Activated naive CD4-positive, alpha-beta T cell treated with anti-CD3 and anti-CD28 coated beads, Interleukin-2, amount 50 U/mL, for 72 hours (primary cell): Measurements from ENCODE around the gene MORF4L1. TPM values are rescaled to one million over a fixed set of nuclear protein-coding genes. Genes with fewer than 3 reads are reported as not detected.
"Not testable (repeated sequence)": the region's sequence is repeated elsewhere in the genome, so short reads cannot be mapped to it uniquely, and the experiment has no call there.

Source experiments
- ATAC-seq, 2 donors: fragments of 150-1000 bp; cut with Tn5 transposase; 2 replicates each; pipeline ENCODE4 v1.10.0; 2021; ENCODE audit warnings: mild to moderate bottlenecking in 2 of 2, moderate library complexity in 2 of 2
- DNase-seq, 2 donors: peaks; one replicate each; pipeline ENCODE4 v3.0.0; 2021 to 2022; ENCODE audit warnings: low spot score in 2 of 2
- H3K27ac Mint-ChIP-seq, 2 donors: one replicate each; pipeline ENCODE4 v1.8.0; 2022; ENCODE audit warnings: mild to moderate bottlenecking in 2 of 2, mixed read lengths in 2 of 2
- H3K36me3 Mint-ChIP-seq, 2 donors: one replicate each; pipeline ENCODE4 v1.8.0; 2022; ENCODE audit warnings: mixed read lengths in 2 of 2
- H3K9me3 Mint-ChIP-seq, 2 donors: one replicate each; pipeline ENCODE4 v1.8.0; 2022; ENCODE audit warnings: mixed read lengths in 2 of 2
- total RNA-seq, 2 donors: library from RNA; stranded (reverse); gene quantifications; one replicate each; pipeline ENCODE4 v1.2.3, GENCODE V29; 2022

The MORF4L1 gene
- total RNA-seq, 2 donors from 2014 or later, result 239 to 287 TPM

GRCh38 chr15:78850352-78850751 lies 22.3 kb upstream of the MORF4L1 start:
- no peaks in the 10 kb centered on the region for H3K9me3 Mint-ChIP-seq
- H3K36me3 Mint-ChIP-seq, result no peaks in the 10 kb centered on the region
- DNase-seq, result no peak
- ATAC-seq, result no peak
- no peak overlapping the region for H3K27ac Mint-ChIP-seq

- no peaks in the 10 kb centered on the region for H3K9me3 Mint-ChIP-seq
- ATAC-seq, result no peak
These were observed 21.5 kb upstream of the MORF4L1 start for GRCh38 chr15:78850941-78851755.

GRCh38 chr15:78853500-78853899 lies 19.2 kb upstream of the MORF4L1 start:
- DNase-seq (no peak), ATAC-seq (no peak)
- peak overlapping the region in 1 of 2 donors; percentile 84 for H3K27ac Mint-ChIP-seq
- H3K9me3 Mint-ChIP-seq, result no peaks in the 10 kb centered on the region
- H3K36me3 Mint-ChIP-seq, result no peaks in the 10 kb centered on the region

More at GRCh38 chr15:78850941-78851755, 21.5 kb upstream of the MORF4L1 start:
- Mint-ChIP-seq H3K36me3 (no peaks in the 10 kb centered on the region), H3K27ac (no peak overlapping the region)
- no peak for DNase-seq

DNA sequence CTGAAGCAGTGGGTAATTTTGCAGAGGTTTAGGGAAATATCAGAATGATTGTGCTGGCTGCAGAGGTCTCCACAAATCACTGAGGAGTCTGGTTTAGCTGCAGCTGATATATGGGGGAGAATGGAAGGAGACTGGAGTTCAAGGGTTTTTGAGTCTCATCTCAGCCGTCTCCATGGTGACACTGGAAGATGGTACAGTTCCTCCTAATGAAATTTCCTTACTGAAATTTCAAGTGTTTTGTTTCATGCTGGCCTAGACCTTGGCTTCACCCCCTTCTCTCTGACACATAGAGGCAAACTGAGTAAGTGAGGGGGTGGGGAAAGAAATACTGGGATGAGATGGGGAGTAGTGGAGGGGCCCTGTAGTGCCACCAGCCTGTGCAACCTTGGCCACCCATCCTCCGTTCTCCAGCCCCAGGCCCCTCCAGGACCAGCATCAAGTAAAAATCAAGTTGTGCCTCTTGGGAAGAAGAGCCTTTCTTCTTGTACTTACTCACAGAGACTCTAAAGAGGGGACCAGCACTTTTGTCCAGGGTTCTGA lies 17.8 kb upstream of the MORF4L1 start:
- no peak for DNase-seq
- Mint-ChIP-seq H3K36me3 (no peaks in the 10 kb centered on the region), H3K9me3 (no peaks in the 10 kb centered on the region), H3K27ac (no peak overlapping the region)
- no peak for ATAC-seq

GRCh38 chr15:78855746-78856145 lies 16.9 kb upstream of the MORF4L1 start:
- ATAC-seq (no peak), DNase-seq (no peak)
- H3K9me3 Mint-ChIP-seq, result no peaks in the 10 kb centered on the region
- H3K27ac Mint-ChIP-seq, result no peak overlapping the region
- H3K36me3 Mint-ChIP-seq, result no peaks in the 10 kb centered on the region

DNA sequence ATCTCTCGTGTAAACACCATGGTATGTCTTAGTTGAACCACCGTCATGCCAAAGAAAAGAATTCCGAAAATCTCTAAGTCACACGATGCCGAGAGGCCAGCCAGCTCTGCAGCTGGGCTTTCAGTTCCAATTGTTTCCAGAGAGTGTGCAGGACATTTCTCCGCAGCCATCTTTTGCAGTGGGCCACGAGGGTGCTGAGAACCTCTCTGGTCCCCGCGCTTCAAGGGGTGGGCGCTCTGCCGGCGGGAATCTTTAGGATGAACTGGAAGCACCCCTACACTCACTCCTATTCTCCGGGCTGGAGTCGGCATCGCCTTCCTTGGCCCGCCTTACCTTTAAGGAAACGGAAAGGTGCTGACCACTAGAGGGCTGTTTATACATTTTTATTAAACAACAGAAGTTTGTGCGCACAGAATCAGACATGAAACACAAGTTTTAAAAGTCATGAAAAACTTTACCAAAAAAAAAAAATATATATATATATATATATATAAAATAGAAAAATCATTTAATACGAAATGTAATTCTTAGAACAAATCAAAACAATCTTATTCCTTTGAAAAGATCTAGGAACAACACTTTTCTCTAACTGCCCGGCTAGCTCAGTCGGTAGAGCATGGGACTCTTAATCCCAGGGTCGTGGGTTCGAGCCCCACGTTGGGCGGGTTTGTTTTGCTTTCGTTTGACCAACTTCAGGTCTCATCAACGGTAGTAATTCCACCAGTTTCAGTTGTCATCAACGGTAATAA lies 12.5 kb upstream of the MORF4L1 start:
- peak overlapping the region; percentile 85 to 99 for H3K27ac Mint-ChIP-seq
- DNase-seq (peak in 1 of 2 donors; percentile 77), ATAC-seq (peak; percentile 82 to 93)
- H3K36me3 Mint-ChIP-seq, result no peaks in the 10 kb centered on the region
- H3K9me3 Mint-ChIP-seq, result no peaks in the 10 kb centered on the region

DNA sequence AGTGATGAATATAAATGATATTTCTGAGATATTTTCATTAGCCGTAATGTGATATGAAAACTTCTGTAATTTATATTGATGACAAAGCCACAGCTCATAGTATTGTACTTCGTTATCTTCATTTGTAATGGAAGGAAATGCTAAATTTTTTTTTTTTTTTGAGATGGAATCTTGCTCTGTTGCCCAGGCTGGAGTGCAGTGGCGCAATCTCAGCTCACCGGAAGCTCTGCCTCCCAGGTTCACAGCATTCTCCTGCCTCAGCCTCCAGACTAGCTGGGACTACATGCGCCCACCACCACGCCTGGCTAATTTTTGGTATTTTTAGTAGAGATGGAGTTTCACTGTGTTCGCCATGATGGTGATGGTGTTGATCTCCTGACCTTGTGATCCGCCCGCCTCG lies 7.1 kb upstream of the MORF4L1 start:
- H3K36me3 Mint-ChIP-seq, DNase-seq, H3K9me3 Mint-ChIP-seq, H3K27ac Mint-ChIP-seq, ATAC-seq: not testable (repeated sequence)

GRCh38 chr15:78866031-78866430 lies 6.7 kb upstream of the MORF4L1 start:
- not testable (repeated sequence) for ATAC-seq, DNase-seq, H3K27ac Mint-ChIP-seq, H3K9me3 Mint-ChIP-seq, H3K36me3 Mint-ChIP-seq

DNA sequence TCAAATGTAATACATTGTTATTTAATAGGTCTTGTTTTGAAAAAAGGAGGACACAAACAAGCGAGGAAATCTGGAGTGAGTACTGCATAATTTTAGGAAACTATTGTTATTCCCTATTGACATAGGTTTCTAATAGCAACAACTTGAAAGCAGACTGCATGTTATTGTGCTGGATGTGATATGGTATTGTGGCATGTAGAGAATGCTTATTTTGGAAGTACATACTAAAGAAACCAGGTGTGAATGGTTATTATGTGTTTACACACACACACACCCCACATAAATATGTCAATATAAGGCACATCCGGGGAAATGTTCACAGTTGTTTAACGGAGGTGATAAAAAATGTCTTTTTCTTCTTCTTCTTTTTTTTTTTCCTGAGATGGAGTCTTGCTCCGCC lies 5.9 kb upstream of the MORF4L1 start:
- DNase-seq (no peak), ATAC-seq (no peak)
- Mint-ChIP-seq H3K9me3 (no peaks in the 10 kb centered on the region), H3K36me3 (no peaks in the 10 kb centered on the region), H3K27ac (no peak overlapping the region)

GRCh38 chr15:78868366-78868765 lies 4.3 kb upstream of the MORF4L1 start:
- Mint-ChIP-seq H3K27ac (no peak overlapping the region), H3K9me3 (no peaks in the 10 kb centered on the region), H3K36me3 (peaks cover 6 to 7% of the 10 kb centered on the region in 2 donors)
- DNase-seq (no peak), ATAC-seq (no peak)

DNA sequence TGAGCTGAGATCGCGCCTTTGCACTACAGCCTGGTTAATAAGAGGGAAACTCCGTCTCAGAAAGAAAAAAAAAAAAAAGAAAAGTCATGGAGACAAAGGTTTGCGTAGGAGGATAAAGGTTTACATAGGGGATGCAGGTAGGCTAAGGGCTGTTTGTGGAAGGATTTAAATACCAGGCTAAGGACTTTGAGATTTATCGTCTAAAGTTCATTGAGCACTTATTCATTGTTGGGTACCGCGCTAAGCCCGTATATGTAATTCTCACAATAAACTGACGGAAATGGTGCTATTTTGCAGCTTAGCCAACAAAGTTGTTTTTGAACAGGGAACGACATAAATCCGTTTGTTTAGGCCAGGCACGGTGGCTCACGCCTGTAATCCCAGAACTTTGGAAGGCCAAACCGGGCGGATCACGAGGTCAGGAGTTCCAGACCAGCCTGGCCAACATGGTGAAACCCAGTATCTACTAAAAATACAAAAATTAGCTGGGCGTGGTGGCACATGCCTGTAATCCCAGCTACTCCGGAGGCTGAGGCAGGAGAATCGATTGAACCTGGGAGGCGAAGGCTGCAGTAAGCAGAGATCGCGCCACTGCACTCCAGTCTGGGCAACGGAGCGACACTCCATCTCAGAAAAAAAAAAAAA lies 1.1 kb upstream of the MORF4L1 start:
- H3K9me3 Mint-ChIP-seq, DNase-seq, ATAC-seq: not testable (repeated sequence)
- Mint-ChIP-seq H3K27ac (peak overlapping the region; percentile 36 to 100), H3K36me3 (peaks cover 24% of the 10 kb centered on the region in 2 donors)

GRCh38 chr15:78872972-78873792 lies 492 bp downstream of the MORF4L1 start:
- Mint-ChIP-seq H3K27ac (peak overlapping the region; percentile 99 to 100), H3K9me3 (no peaks in the 10 kb centered on the region), H3K36me3 (peaks cover 24% of the 10 kb centered on the region in 2 donors)
- peak; percentile 71 to 78 for ATAC-seq
- DNase-seq, result peak; percentile 87 to 89

GRCh38 chr15:78873793-78874765 lies 1.4 kb downstream of the MORF4L1 start:
- no peaks in the 10 kb centered on the region for H3K9me3 Mint-ChIP-seq
- DNase-seq (no peak), ATAC-seq (no peak)
- peak overlapping the region; percentile 99 to 100 for H3K27ac Mint-ChIP-seq
- peaks cover 24% of the 10 kb centered on the region in 2 donors for H3K36me3 Mint-ChIP-seq

- Mint-ChIP-seq H3K36me3 (peaks cover 24% of the 10 kb centered on the region in 2 donors), H3K27ac (peak overlapping the region; percentile 99 to 100), H3K9me3 (no peaks in the 10 kb centered on the region)
- DNase-seq (no peak), ATAC-seq (no peak)
These were observed 2.6 kb downstream of the MORF4L1 start for GRCh38 chr15:78875107-78875914.
